Measurements from ENCODE around the gene HTRA3. TPM values are rescaled to one million over a fixed set of nuclear protein-coding genes. Genes with fewer than 3 reads are reported as not detected.

The HTRA3 gene
- total RNA-seq, 1 donor from 2014 or later, result 1.6 TPM

GRCh38 chr4:8276358-8277240 is 7.0 kb downstream of the HTRA3 start:
- no peak overlapping the region for H3K27ac ChIP-seq
- no peaks in the 10 kb centered on the region for H4K20me1 ChIP-seq (ENCODE audit: low read depth)
- Mint-ChIP-seq H3K36me3 (no peaks in the 10 kb centered on the region), H3K9me3 (peaks cover 2% of the 10 kb centered on the region), H3K4me1 (peaks cover 42% of the 10 kb centered on the region), H3K4me3 (no peak overlapping the region), H3K27me3 (ENCODE audit: insufficient read depth, low read depth) (peaks cover 22% of the 10 kb centered on the region), H3K27ac (peak overlapping the region; percentile 6)
- H3K36me3 ChIP-seq, result no peaks in the 10 kb centered on the region
- H3K4me2 ChIP-seq, result no peak overlapping the region
- H3K4me1 ChIP-seq, result peaks cover 12% of the 10 kb centered on the region
- H3K79me2 ChIP-seq (ENCODE audit: low read depth), result no peaks in the 10 kb centered on the region
- peaks cover 7% of the 10 kb centered on the region for H3F3A ChIP-seq (ENCODE audit: low read depth)
- TF ChIP-seq EZH2phosphoT487 (IDR thresholded peaks at IDR 0.05) (no peak), CTCF (IDR thresholded peaks at IDR 0.05) (no peak), EZH2 (IDR thresholded peaks at IDR 0.05) (no peak)
- H3K9ac ChIP-seq, result no peak overlapping the region
- no peaks in the 10 kb centered on the region for H3K9me3 ChIP-seq (ENCODE audit: low read depth)
- DNase-seq (ENCODE audit: low spot score), result no peak
- H3K27me3 ChIP-seq, result peaks cover 5% of the 10 kb centered on the region
- no peak overlapping the region for H2AFZ ChIP-seq (replicated peaks)
- H3K4me3 ChIP-seq, result no peak overlapping the region

DNA sequence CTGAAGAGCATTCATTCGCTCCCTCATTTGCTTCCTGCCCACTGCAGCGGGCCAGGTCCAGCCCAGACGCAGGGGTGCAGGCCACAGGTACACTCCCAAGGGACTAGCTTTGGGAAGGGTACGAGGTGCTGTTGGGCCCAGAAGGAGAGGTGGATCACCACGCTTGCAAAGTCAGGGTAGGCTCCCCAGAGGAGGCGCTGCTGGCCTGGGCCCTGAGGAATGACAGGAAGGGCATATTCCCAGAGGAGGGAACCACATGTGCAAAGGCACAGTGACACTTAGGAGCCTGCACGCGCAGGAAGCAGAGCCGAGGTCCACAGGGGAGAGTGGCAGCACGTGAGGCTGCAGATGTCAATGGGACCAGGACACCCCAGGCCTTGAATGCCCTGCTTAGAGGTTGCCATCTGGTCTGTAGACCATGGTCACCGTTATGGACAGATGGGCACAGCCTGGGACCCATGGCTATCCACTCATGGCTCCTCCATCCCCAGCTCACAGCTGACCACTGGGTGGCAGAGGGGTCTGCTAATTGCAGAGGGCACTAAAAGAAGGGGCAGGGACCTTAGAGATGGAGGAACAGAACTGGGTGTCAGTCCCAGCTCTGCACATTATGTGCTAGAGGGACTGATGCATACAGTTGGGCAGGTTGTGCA is 7.9 kb downstream of the HTRA3 start:
- H3K9me3 ChIP-seq (ENCODE audit: low read depth), result no peaks in the 10 kb centered on the region
- H3K4me1 ChIP-seq, result peaks cover 12% of the 10 kb centered on the region
- Mint-ChIP-seq H3K27me3 (ENCODE audit: insufficient read depth, low read depth) (peaks cover 14% of the 10 kb centered on the region), H3K4me3 (no peak overlapping the region), H3K4me1 (peaks cover 36% of the 10 kb centered on the region), H3K36me3 (no peaks in the 10 kb centered on the region), H3K27ac (no peak overlapping the region), H3K9me3 (no peaks in the 10 kb centered on the region)
- H3K27me3 ChIP-seq, result no peaks in the 10 kb centered on the region
- no peak overlapping the region for H2AFZ ChIP-seq (replicated peaks)
- no peak overlapping the region for H3K4me3 ChIP-seq
- H3K4me2 ChIP-seq, result no peak overlapping the region
- H3K36me3 ChIP-seq, result no peaks in the 10 kb centered on the region
- H3K79me2 ChIP-seq (ENCODE audit: low read depth), result no peaks in the 10 kb centered on the region
- DNase-seq (ENCODE audit: low spot score), result no peak
- no peaks in the 10 kb centered on the region for H4K20me1 ChIP-seq (ENCODE audit: low read depth)
- peaks cover 7% of the 10 kb centered on the region for H3F3A ChIP-seq (ENCODE audit: low read depth)
- no peak overlapping the region for H3K27ac ChIP-seq
- TF ChIP-seq EZH2 (IDR thresholded peaks at IDR 0.05), result no peak
- no peak for TF ChIP-seq EZH2phosphoT487 (IDR thresholded peaks at IDR 0.05)
- TF ChIP-seq CTCF (IDR thresholded peaks at IDR 0.05), result no peak
- H3K9ac ChIP-seq, result no peak overlapping the region

GRCh38 chr4:8278009-8278395 is 8.4 kb downstream of the HTRA3 start:
- TF ChIP-seq EZH2phosphoT487 (IDR thresholded peaks at IDR 0.05) (no peak), EZH2 (IDR thresholded peaks at IDR 0.05) (no peak), CTCF (IDR thresholded peaks at IDR 0.05) (no peak)
- no peak for DNase-seq (ENCODE audit: low spot score)
- Histone ChIP-seq H3K9me3 (ENCODE audit: low read depth) (no peaks in the 10 kb centered on the region), H3K27me3 (no peaks in the 10 kb centered on the region), H3K36me3 (no peaks in the 10 kb centered on the region), H4K20me1 (ENCODE audit: low read depth) (no peaks in the 10 kb centered on the region), H2AFZ (replicated peaks) (no peak overlapping the region), H3K9ac (no peak overlapping the region), H3K79me2 (ENCODE audit: low read depth) (no peaks in the 10 kb centered on the region), H3K4me2 (no peak overlapping the region), H3K4me1 (peaks cover 12% of the 10 kb centered on the region), H3K27ac (no peak overlapping the region), H3K4me3 (no peak overlapping the region), H3F3A (ENCODE audit: low read depth) (peaks cover 7% of the 10 kb centered on the region)
- Mint-ChIP-seq H3K27me3 (ENCODE audit: insufficient read depth, low read depth) (peaks cover 13% of the 10 kb centered on the region), H3K9me3 (no peaks in the 10 kb centered on the region), H3K27ac (no peak overlapping the region), H3K4me1 (peaks cover 37% of the 10 kb centered on the region), H3K36me3 (no peaks in the 10 kb centered on the region), H3K4me3 (no peak overlapping the region)

Measured in neural progenitor cell (in vitro differentiated cells).